8988T (cell line): ENCODE data around the gene CLCNKA.

Experiments used
- DNase-seq: peaks from one replicate; pipeline ENCODE4 v3.0.0; 2011

CLCNKA gene

DNA sequence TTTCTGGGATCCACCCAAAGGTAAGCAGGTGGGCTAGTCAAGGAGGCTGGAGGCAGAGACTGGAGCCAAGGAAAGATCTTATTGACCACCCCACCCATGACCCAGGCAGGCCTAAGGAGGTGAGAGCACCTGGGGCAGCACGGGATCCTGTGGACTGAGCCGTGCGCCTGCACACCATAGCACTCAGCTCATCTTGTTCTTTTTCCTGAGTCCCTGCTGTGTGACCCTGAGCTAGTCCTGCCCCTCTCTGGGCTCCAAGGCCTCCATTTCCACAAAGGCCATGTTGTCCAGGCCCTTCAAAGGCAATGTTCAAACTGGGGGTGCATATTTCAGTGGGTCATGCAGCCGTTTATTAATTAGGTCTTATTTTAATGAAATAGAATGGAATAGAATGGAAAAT, 44.4 kb downstream of the CLCNKA start:
- DNase-seq = no peak

GRCh38 chr1:16067127-16067768, 45.4 kb downstream of the CLCNKA start:
- no peak for DNase-seq

- DNase-seq = no peak
These were observed 46.1 kb downstream of the CLCNKA start for GRCh38 chr1:16067933-16068332.

DNA sequence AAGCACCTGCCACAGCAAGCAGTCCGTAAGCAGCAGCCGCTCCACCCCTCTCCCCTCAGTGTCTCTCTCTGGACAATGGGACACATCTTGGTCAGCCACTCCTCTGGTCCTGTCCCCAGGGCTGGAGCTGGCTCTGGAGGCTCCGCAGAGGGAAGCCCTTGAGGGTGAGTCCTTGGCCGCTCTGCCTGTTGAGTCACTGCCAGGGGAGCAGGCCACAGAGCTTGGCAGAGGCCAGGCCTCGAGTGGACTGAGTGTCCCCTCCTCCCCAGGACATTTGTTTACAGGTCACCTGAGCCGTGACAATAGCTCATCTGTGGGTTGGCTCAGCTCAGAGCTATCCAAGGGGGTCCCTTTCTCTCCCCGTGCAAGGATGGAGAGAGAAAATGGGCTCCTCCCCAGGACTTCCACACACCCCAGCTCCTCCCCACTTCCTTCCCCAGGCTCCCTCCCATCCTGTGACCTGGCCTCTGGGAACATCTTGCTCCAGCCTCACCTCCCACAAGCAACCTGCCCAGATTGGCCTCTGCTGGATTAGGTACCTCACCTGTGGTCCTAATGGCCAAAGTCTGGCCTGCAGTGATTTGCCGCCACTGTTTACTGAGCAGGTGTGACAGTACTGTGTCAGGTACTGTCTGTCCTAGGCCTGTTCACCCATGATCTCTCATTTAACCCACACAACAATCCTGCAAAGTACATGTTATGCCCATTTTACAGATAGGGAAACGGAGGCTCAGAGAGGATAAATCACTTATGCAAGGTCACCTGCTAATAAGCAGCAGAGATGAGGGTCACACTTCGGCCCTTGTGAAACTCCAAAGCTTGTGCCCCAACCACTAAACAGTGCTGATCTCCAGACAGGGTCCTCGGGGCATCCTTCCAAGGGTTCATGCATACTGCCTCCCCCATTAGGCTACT, 46.8 kb downstream of the CLCNKA start:
- DNase-seq = no peak

GRCh38 chr1:16070640-16071355, 49.0 kb downstream of the CLCNKA start:
- no peak for DNase-seq

GRCh38 chr1:16071614-16072013, 49.8 kb downstream of the CLCNKA start:
- no peak for DNase-seq

DNA sequence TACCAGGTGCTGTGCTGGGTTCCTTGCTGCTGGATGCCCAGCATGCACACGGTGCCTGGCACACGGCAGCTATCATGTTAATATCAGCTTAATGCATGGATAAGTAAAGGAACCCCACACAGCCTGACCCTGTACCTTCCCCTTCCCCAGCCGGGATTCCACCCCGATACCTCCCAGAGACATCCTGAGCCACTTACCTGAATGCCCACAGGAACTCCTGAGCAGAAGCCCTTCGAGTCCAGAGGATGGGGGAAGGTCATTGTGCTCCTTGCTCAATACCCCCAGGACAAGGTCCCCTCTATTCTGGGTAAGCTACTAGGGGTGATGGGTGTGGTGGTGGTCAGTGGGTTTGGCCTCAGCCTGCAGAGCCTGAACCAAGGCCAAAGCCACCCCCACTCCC, 50.3 kb downstream of the CLCNKA start:
- no peak for DNase-seq

GRCh38 chr1:16072616-16073484, 51.0 kb downstream of the CLCNKA start:
- peak; percentile 41 for DNase-seq

DNA sequence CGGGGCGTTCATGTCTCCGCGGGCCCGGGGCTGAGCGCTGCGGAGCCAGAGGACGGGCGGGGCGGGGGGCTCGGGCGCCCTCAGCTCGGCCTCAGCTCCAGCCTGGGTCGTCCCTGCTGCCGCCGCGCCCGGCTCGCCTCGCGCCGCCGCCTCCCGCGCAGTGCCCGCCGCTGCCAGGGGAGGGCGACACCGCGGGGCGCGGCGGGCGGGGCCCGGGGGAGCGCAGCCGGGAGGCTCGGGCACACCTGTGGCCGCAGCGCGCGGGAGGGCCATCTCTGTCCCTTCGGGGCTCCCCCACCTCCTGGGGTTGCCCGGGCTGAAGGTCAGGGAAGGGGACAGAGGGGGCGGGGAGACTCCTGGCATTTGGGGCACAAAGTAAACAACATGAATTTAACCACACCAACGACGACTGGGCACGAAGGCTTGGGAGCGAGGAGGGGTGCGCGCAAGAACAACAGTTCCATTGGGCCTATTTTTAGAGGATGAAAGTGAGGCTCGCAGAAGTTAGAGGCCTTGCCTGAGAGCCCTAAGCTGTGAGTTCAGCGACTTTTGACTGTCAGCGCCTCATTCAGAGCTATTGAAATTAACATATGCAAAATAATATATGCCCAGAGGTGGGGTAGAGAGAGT, 51.8 kb downstream of the CLCNKA start, which contains the start of gene FAM131C:
FAM131C (minus strand) TSS at position 162 of the 630 bp plus-strand sequence. CDS start 209 bp downstream, outside the sequence.
- DNase-seq = peak; percentile 84

- no peak for DNase-seq
These were observed 52.4 kb downstream of the CLCNKA start for GRCh38 chr1:16074217-16074616.

DNA sequence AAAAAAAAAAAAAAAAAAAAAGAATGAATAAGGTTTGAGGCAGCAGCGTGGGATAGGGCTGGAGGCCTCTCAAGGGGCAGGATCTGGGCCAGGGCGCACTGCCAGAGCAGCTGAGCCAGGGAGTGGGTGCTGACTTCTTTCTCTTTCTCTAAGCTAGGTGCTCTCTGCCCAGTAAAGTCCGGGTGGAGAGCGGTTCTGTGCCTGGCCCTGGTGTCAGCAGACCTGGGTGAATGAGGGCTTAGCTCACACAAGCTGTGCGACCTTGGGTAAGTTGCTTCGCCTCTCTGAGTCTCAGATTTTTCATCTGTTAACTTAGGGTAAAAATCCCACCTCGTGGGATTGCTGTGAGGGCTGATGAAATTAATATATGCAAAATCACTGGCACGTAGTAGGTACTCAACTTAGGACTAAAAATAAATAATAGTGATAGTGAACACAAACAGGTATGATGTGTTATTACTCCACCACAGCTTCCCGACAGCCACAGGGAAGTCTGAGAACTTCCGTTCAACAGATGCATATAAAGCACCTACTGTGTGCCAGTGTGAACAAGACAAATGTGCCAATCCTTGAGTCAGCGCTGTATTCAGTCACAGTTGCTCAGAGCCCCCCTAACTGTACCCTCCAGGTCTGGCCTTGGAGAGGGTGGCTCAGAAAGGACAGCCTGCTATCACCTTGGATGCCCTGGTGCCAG, 53.6 kb downstream of the CLCNKA start:
- DNase-seq = no peak

- DNase-seq = peak; percentile 59
These were observed 54.4 kb downstream of the CLCNKA start for GRCh38 chr1:16076031-16076864.

- DNase-seq = no peak
These were observed 55.0 kb downstream of the CLCNKA start for GRCh38 chr1:16076865-16077238.

GRCh38 chr1:16077406-16078245, 55.8 kb downstream of the CLCNKA start:
- no peak for DNase-seq

DNA sequence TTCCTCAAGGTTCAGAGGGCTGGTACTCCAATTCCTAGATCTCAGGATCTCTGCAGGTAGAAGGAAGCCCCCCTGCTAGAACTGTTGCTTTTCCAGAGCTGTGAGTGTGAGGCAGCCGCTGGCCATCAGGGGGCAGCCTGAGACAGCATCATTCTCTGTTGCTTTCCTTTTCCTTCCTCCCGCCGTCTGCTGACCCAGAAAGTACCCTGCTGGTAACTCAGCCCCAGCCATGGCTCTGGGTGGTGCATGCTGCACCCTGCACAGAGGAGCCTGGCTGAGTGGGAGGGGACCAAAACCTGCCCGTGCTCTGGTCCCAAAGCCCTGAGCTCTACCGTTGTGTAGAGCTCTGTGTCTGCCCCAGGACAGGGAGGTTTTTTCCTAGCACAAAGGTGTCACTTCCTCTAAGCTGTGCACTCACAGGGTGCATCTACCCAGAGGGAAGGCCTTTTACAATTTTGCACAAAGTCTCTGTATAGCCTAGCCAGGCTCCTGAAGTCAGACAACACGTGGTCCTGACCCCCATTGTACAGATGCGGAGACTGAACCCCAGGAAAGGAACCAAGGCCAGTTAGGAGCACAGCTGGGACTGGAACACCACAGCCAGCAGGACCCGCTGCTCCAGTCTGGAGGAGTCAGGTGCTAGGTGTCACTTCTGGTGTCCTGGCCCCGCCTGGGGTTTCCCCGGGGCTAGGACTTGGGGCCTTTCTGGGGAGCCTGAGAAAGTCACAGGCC, 57.3 kb downstream of the CLCNKA start:
- DNase-seq = peak; percentile 53

DNA sequence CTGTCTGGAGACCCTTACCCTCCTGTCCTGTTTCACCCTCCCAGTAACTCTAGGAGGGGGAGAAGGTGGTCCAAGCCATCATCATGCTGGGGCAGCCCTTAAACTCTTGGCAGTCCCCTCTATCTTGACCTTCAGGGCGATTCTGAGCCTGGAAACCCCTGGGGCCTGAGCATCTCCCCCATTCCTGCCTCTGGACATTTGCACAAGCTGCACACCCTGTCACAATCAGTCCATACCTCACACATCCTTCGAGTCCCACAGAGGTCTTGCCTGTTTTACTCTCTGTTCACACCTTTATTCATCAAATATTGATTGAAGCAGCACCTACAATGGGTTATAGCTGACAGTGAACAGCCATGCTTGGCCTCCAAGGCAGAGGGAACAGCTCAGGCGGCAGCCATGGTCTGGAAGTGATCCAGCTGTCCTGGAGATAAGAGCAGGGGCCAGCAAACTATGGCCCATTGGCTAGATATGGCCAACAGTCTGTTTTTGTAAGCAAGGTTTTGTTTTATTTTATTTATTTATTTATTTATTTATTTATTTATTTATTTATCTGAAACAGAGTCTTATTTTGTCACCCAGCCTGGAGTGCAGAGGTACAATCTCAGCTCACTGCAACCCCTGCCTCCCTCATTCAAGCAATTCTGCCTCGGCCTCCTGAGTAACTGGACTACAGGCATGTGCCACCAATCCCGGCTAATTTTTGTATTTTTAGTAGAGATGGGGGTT, 58.8 kb downstream of the CLCNKA start:
- no peak for DNase-seq

DNA sequence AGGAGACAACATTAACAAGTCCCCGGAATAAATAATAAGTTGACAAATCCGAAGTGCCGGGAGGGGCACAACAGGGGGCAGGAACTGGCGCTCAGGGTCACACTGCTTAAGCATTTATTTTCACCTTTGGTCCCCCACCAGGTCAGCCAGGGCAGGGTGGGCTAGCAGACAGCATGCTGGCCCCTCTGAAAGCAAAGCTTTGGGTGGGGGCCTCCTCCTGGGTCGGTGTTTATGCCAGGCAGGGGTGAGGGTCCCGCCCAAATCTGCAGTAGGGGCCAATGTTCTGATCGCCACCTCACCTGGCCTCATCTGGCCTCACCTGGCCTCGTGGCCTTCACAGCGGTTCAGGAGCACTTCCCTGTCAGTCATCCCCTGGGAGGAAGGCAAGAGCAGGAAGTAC, 59.8 kb downstream of the CLCNKA start:
- DNase-seq = no peak
